Measurements from ENCODE around the gene PHOSPHO2. TPM values are rescaled to one million over a fixed set of nuclear protein-coding genes. Genes with fewer than 3 reads are reported as not detected.

PHOSPHO2 gene
- total RNA-seq (2022; extraction: Qiagen RNA extraction; ENCODE audit: low read depth): 0.61 to 4.2 TPM (median 2.8 TPM) in 5 replicates

GRCh38 chr2:169694113-169694893 is at the start of gene PHOSPHO2, which contains the start of gene CFAP210:
TSS of gene PHOSPHO2 (plus strand) at chr2:169694469. CDS start at chr2:169700972, 6,503 bp downstream.
TSS of gene CFAP210 (minus strand) at chr2:169694405. CDS start at chr2:169694327, 78 bp downstream.

Other genes with a start within 250 kb of the PHOSPHO2 start
- gene BBS5, start 215.0 kb upstream of the PHOSPHO2 start, total RNA-seq (2022; extraction: Qiagen RNA extraction; ENCODE audit: low read depth): 4.8 to 6.4 TPM (median 5.9 TPM) in 5 replicates
- gene KLHL41, start 184.8 kb upstream of the PHOSPHO2 start, total RNA-seq (2022; extraction: Qiagen RNA extraction; ENCODE audit: low read depth): 0.08 to 0.43 TPM (median 0.23 TPM) in 5 replicates
- 15.8 to 22.9 TPM (median 21.1 TPM) in 5 replicates for gene FASTKD1, start 120.6 kb upstream of the PHOSPHO2 start, total RNA-seq (2022; extraction: Qiagen RNA extraction; ENCODE audit: low read depth)
- 30.1 to 55.6 TPM (median 44.2 TPM) in 5 replicates for gene PPIG, start 110.1 kb upstream of the PHOSPHO2 start, total RNA-seq (2022; extraction: Qiagen RNA extraction; ENCODE audit: low read depth)
- 0.30 to 0.64 TPM (median 0.37 TPM) in 5 replicates for gene CFAP210, start 64 bp upstream of the PHOSPHO2 start, total RNA-seq (2022; extraction: Qiagen RNA extraction; ENCODE audit: low read depth)
- gene KLHL23, start 39.4 kb downstream of the PHOSPHO2 start, total RNA-seq (2022; extraction: Qiagen RNA extraction; ENCODE audit: low read depth): 7.0 to 9.3 TPM (median 8.0 TPM) in 5 replicates
- 101 to 195 TPM (median 154 TPM) in 5 replicates for gene SSB, start 104.4 kb downstream of the PHOSPHO2 start, total RNA-seq (2022; extraction: Qiagen RNA extraction; ENCODE audit: low read depth)
- gene METTL5, start 130.4 kb downstream of the PHOSPHO2 start, total RNA-seq (2022; extraction: Qiagen RNA extraction; ENCODE audit: low read depth): 65.0 to 115 TPM (median 68.6 TPM) in 5 replicates
- gene UBR3, start 133.0 kb downstream of the PHOSPHO2 start, total RNA-seq (2022; extraction: Qiagen RNA extraction; ENCODE audit: low read depth): 6.5 to 11.5 TPM (median 9.9 TPM) in 5 replicates

Data from A549 treated with RU486 at 1 μM for 4 hours (cell line).